Activated CD8-positive, alpha-beta T cell treated with anti-CD3 and anti-CD28 coated beads for 36 hours (primary cell): Measurements from ENCODE around the gene C12orf57. TPM values are rescaled to one million over a fixed set of nuclear protein-coding genes. Genes with fewer than 3 reads are reported as not detected.

Source experiments
- ATAC-seq: fragments of 200-7000 bp; cut with Tn5 transposase; one replicate; pipeline ENCODE4 v1.10.0; 2021; ENCODE audit warnings: mild to moderate bottlenecking, moderate library complexity
- CTCF ChIA-PET: fragments of 350-600 bp; sonication (Branson Sonifier 250); formaldehyde crosslinking; loops from one replicate; lab custom pipeline; 2021; ENCODE audit warnings: antibody characterized with exemption; lab: Charles Lee
- POLR2A ChIA-PET: fragments of 350-600 bp; sonication (Branson Sonifier 250); formaldehyde crosslinking; loops from one replicate; lab custom pipeline; 2021; ENCODE audit warnings: antibody characterized with exemption; lab: Charles Lee
- DNase-seq: peaks from one replicate; pipeline ENCODE4 v3.0.0-alpha.2; 2020
- H3K27ac Mint-ChIP-seq: one replicate; pipeline ENCODE4 v1.8.0; 2021; ENCODE audit warnings: mild to moderate bottlenecking, mixed read lengths
- H3K27me3 Mint-ChIP-seq: one replicate; pipeline ENCODE4 v1.8.0; 2021; ENCODE audit warnings: mixed read lengths
- H3K36me3 Mint-ChIP-seq: one replicate; pipeline ENCODE4 v1.8.0; 2021; ENCODE audit warnings: low read depth, mixed read lengths
- H3K4me1 Mint-ChIP-seq: one replicate; pipeline ENCODE4 v1.8.0; 2021; ENCODE audit warnings: low read depth, mixed read lengths
- H3K4me3 Mint-ChIP-seq: one replicate; pipeline ENCODE4 v1.8.0; 2021; ENCODE audit warnings: mild to moderate bottlenecking, moderate library complexity, mixed read lengths
- H3K9me3 Mint-ChIP-seq: one replicate; pipeline ENCODE4 v1.8.0; 2021; ENCODE audit warnings: mixed read lengths
- CTCF ChIP-seq: fragments of 200-600 bp; IDR thresholded peaks from one replicate; pipeline ENCODE4 v1.8.0; 2022; ENCODE audit warnings: antibody characterized with exemption, mild to moderate bottlenecking
- intact Hi-C: fragments of 100-400 bp; cut with micrococcal nuclease; formaldehyde crosslinking; loops from one replicate; pipeline ENCODE4 v1.10.0; 2022
- total RNA-seq, 2 experiments: library from RNA; stranded (reverse); gene quantifications; one replicate each; pipeline ENCODE4 v1.2.3, GENCODE V29; 2021

The C12orf57 gene
- total RNA-seq, 2 experiments from 2014 or later: 226 to 244 TPM

DNA sequence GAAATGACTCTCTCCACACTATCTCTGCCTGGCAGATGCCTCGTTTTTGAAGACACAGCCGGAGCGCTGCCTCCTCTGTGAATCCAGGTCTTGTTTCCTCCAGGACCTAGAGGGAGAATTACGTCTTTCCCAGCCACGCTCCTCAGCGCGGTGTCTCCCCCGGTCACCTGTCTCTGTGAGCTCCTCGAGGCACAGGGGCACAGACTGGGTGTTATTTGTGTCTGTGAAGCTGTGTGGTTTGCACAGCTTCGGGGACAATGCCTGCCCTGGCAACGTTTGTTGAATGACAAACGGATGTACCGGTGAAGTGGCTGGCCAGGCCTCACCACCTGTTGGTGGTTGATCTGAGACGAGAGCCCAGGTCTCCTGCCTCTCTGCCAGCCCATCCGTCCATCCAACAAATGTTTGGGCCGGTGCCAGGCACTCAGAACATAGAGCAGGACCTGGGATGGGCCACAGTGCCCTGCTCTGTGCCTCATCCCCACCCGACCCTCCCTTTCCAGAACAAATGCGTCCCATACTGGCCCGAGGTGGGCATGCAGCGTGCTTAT, 13.4 kb downstream of the C12orf57 start:
- Mint-ChIP-seq H3K27ac (peak overlapping the region; percentile 93), H3K27me3 (no peaks in the 10 kb centered on the region), H3K4me1 (peaks cover 79% of the 10 kb centered on the region), H3K4me3 (peak overlapping the region; percentile 95), H3K9me3 (no peaks in the 10 kb centered on the region), H3K36me3 (peaks cover 93% of the 10 kb centered on the region)
- DNase-seq (peak; percentile 54), ATAC-seq (no peak)
- TF ChIP-seq CTCF: no peak
- POLR2A ChIA-PET: interaction anchor here (0.9 to 36.0 kb wide), 7 partner anchors 3 to 48 kb away, joined by 3 to 1266 read pairs (median 19); partner anchors contain the start of genes ATN1, C12orf57, EMG1 and PHB2
- CTCF ChIA-PET: interaction anchor here (0.9 to 13.5 kb wide), 6 partner anchors 8 to 156 kb away, joined by 3 to 460 read pairs (median 4); partner anchors contain the start of genes C12orf57, PTPN6, RNU7-1 and SPSB2
- intact Hi-C loops: no loop called here

DNA sequence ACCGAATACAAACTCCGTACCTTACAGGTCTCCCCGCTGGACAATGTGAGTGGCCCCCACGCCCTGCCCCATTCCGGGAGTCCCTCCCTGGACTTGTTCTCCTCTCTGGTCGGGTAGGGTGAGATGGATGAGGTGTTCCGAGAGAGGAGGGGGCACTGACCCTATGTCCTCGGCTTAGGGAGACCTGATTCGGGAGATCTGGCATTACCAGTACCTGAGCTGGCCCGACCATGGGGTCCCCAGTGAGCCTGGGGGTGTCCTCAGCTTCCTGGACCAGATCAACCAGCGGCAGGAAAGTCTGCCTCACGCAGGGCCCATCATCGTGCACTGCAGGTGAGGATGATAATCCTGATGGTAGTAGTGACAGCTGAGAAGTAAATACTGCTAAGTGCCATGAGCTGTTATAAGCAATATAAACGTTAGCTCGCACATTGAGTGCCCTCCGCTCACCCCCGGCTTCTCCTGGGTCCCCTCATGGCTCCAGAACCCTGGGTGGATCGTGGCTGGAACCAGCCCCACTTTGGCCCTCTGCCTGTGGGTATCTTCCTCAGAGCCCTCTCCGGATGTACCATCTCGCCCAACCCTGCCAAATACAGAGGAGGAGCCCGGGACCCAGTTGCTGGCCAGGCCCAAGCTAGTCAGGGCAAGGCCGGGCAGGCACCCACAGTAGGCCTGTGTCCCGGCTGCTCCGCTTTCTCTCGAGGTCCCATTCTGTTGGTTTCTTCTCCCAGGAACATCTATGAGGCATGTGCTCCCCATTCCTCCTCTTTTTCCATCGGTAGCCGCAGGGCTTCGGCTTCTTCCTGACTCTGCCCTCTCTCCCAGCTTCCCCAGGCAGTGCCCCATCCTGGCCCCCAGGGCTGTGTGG, 14.2 kb downstream of the C12orf57 start:
- CTCF ChIA-PET: interaction anchor here (1.0 to 13.5 kb wide), 7 partner anchors 10 to 152 kb away, joined by 3 to 460 read pairs (median 6); partner anchors contain the start of genes C12orf57, PTPN6 and RNU7-1
- no peak for ATAC-seq
- H3K27ac Mint-ChIP-seq: peak overlapping the region; percentile 93
- H3K4me1 Mint-ChIP-seq: peaks cover 86% of the 10 kb centered on the region
- peak; percentile 45 for DNase-seq
- intact Hi-C loops: no loop called here
- TF ChIP-seq CTCF: no peak
- no peaks in the 10 kb centered on the region for H3K9me3 Mint-ChIP-seq
- POLR2A ChIA-PET: interaction anchor here (0.5 to 25.2 kb wide), 10 partner anchors 11 to 348 kb away, joined by 3 to 1266 read pairs (median 3); partner anchors contain the start of genes ATN1, C12orf57, MLF2 and PTPN6
- peaks cover 85% of the 10 kb centered on the region for H3K36me3 Mint-ChIP-seq
- no peaks in the 10 kb centered on the region for H3K27me3 Mint-ChIP-seq
- peak overlapping the region; percentile 95 for H3K4me3 Mint-ChIP-seq

- intact Hi-C loops: no loop called here
- no peaks in the 10 kb centered on the region for H3K27me3 Mint-ChIP-seq
- CTCF ChIA-PET: interaction anchor here (1.0 to 13.5 kb wide), 7 partner anchors 10 to 151 kb away, joined by 3 to 460 read pairs (median 6); partner anchors contain the start of genes C12orf57, PTPN6 and RNU7-1
- TF ChIP-seq CTCF: no peak
- peaks cover 86% of the 10 kb centered on the region for H3K4me1 Mint-ChIP-seq
- no peaks in the 10 kb centered on the region for H3K9me3 Mint-ChIP-seq
- peak overlapping the region; percentile 95 for H3K4me3 Mint-ChIP-seq
- ATAC-seq: no peak
- no peak for DNase-seq
- H3K36me3 Mint-ChIP-seq: peaks cover 79% of the 10 kb centered on the region
- peak overlapping the region; percentile 93 for H3K27ac Mint-ChIP-seq
- POLR2A ChIA-PET: interaction anchor here (0.5 to 25.2 kb wide), 11 partner anchors 10 to 348 kb away, joined by 3 to 1266 read pairs (median 3); partner anchors contain the start of genes ATN1, C12orf57, MLF2 and PTPN6
Observed at GRCh38 chr12:6958609-6959057, 14.8 kb downstream of the C12orf57 start.

DNA sequence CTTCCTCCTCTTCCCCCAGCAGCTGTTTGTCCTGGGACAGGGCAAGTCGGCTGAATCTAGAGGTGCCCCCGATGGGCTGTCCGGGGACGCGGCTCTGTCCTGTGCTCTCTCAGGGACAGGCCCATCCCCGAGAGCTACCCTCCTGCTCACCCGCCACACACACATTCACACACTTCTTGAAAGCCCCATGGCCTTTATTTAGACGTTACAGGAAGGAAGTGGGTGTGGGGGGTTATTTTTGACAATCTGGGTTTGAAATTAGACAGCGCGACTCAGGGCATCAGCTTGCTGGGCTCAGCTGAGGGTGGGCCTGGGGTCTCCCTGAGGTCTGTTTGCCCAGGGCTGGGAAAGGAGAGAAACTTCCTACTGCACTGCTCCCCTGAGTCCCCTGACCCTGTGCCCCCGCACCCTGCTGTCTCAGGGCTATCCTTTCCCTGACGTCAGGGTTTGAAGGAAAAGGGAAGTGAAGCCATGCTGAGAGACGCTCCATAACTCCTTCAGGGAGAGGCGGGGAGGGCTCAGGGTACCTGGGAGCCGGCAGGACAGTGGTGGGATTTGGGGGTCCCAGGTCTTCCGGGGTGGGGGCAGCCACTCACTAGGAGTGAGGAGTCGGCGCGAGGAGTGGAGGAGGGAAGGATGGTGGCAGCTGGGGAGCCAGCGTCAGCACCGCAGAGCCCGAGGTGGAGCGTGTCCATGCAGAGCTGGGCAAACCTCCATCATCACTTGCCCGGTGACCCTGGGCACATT, 15.4 kb downstream of the C12orf57 start:
- peak; percentile 37 for ATAC-seq
- H3K4me3 Mint-ChIP-seq: peak overlapping the region; percentile 95
- no peaks in the 10 kb centered on the region for H3K9me3 Mint-ChIP-seq
- peaks cover 89% of the 10 kb centered on the region for H3K4me1 Mint-ChIP-seq
- ChIA-PET CTCF (interaction anchor here (0.7 to 13.5 kb wide), 8 partner anchors 9 to 150 kb away, joined by 3 to 460 read pairs (median 5); partner anchors contain the start of genes C12orf57, PTPN6, RNU7-1 and SPSB2), POLR2A (interaction anchor here (0.5 to 25.2 kb wide), 10 partner anchors 9 to 516 kb away, joined by 3 to 1266 read pairs (median 4); partner anchors contain the start of genes ATN1, C12orf57, PTPN6 and RNU7-1)
- H3K36me3 Mint-ChIP-seq: peaks cover 73% of the 10 kb centered on the region
- H3K27me3 Mint-ChIP-seq: no peaks in the 10 kb centered on the region
- intact Hi-C loops: no loop called here
- DNase-seq: peak; percentile 85
- TF ChIP-seq CTCF: no peak
- H3K27ac Mint-ChIP-seq: peak overlapping the region; percentile 93
